ENCODE results near the gene AP5S1. TPM values are rescaled to one million over a fixed set of nuclear protein-coding genes. Genes with fewer than 3 reads are reported as not detected.

Gene AP5S1
- total and polyA plus RNA-seq, 2 experiments from 2014 or later, result 20.5 to 25.0 TPM

DNA sequence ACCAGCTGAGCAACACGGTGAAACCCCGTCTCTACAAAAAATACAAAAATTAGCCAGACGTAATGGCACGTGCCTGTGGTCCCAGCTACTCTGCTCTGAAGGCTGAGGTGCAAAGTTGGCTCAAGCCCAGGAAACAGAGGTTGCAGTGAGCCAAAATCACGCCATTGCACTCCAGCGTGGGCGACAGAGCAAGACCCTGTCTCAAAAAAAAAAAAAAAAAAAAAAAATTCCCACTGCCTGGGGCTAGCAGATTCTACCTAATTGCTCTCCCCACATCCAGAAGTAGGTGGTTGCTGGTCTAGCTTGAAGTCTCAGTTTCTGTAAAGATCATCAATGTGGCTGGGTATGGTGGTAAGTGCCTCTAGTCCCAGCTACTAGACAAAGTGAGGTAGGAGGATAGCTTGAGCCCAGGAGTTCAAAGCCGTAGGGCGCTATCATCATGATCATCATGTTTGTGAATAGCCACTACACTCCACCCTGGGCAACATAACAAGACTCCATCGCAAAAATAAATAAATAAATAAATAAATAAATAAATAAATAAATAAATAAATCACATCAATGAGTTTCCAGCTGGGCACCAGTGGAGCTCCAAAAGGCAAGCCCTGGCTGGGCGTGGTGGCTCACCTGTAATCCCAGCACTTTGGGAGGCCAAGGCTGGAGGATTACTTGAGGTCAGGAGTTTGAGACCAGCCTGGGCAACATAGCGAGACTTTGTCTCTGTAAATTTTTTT lies 6.3 kb upstream of the AP5S1 start:
- in situ Hi-C loops (cut with MboI), result no loop called here

DNA sequence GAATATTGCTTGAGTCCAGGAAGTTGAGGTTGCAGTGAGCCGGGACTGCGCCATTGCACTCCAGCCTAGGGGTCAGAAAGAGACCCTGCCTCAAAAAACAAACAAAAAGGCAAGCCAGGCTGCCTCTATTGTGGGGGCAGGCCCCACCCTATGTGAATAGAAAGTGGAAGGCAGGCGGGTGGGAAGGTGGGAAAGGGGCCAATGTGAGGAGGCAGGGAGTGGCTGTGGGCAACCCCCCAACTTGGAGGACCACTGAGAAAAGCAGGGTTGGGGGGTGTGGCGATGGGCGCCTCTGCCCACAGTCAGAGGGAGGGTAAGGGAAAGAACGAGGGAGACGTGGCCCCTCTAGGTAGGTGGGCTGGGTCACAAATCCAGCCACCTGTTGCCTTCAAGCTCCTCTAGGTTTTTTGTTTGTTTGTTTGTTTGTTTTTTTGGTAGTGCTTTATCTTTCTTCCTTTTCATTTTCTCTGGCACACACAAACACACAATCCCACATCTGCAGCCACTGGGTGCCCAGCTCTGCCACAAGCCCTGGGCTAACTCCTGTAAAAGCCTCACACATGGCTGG lies 5.3 kb upstream of the AP5S1 start:
- TF ChIP-seq EZH2 (IDR thresholded peaks at IDR 0.05; ENCODE audit: insufficient read depth, poor library complexity, severe bottlenecking) (no peak), EZH2phosphoT487 (IDR thresholded peaks at IDR 0.05; ENCODE audit: insufficient read depth, low read depth) (no peak)
- no peaks in the 10 kb centered on the region for H3K9me2 ChIP-seq (ENCODE audit: insufficient read depth)
- no peak overlapping the region for H3K4me2 ChIP-seq (ENCODE audit: unreplicated experiment)
- H3K27me3 ChIP-seq (replicated peaks; ENCODE audit: insufficient read depth), result no peaks in the 10 kb centered on the region
- H4K20me1 ChIP-seq (ENCODE audit: insufficient read depth), result no peaks in the 10 kb centered on the region
- in situ Hi-C loops (cut with MboI), result no loop called here
- WGBS, 2 experiments (ENCODE audit: low coverage in 1 of 2, low lambda C conversion rate in 2 of 2, missing lambda C conversion rate in 2 of 2), result 81 to 88% methylated on average over 7 of the region's 7 CpGs
- no peak overlapping the region for H3K4me3 ChIP-seq
- no peak overlapping the region for H3K27ac ChIP-seq
- 0 out of 2 replicates have a peak, but pooled peaks cover 5% of the 10 kb centered on the region for H3K79me2 ChIP-seq (ENCODE audit: insufficient read depth)
- H3F3A ChIP-seq (ENCODE audit: insufficient read depth), result peaks cover 32% of the 10 kb centered on the region
- no peak for DNase-seq
- H3K4me1 ChIP-seq (ENCODE audit: insufficient read depth), result peaks cover 23% of the 10 kb centered on the region
- H3K9me3 ChIP-seq (ENCODE audit: low read depth), result no peaks in the 10 kb centered on the region
- no peaks in the 10 kb centered on the region for H3K36me3 ChIP-seq (ENCODE audit: low read depth)
- H3K9ac ChIP-seq, result no peak overlapping the region
- H2AFZ ChIP-seq, result no peak overlapping the region

More for the DNA sequence above, 6.3 kb upstream of the AP5S1 start:
- no peak for DNase-seq
- no peak overlapping the region for H3K27ac ChIP-seq
- no peak overlapping the region for H3K9ac ChIP-seq
- H3K27me3 ChIP-seq (replicated peaks; ENCODE audit: insufficient read depth), result no peaks in the 10 kb centered on the region
- no peak overlapping the region for H2AFZ ChIP-seq
- H3K36me3 ChIP-seq (ENCODE audit: low read depth), result no peaks in the 10 kb centered on the region
- H3K4me1 ChIP-seq (ENCODE audit: insufficient read depth), result peaks cover 27% of the 10 kb centered on the region
- TF ChIP-seq EZH2phosphoT487 (IDR thresholded peaks at IDR 0.05; ENCODE audit: insufficient read depth, low read depth) (no peak), EZH2 (IDR thresholded peaks at IDR 0.05; ENCODE audit: insufficient read depth, poor library complexity, severe bottlenecking) (no peak)
- WGBS, 2 experiments (ENCODE audit: low coverage in 1 of 2, low lambda C conversion rate in 2 of 2, missing lambda C conversion rate in 2 of 2), result 95 to 96% methylated on average over 12 of the region's 12 CpGs
- H3K9me2 ChIP-seq (ENCODE audit: insufficient read depth), result no peaks in the 10 kb centered on the region
- H4K20me1 ChIP-seq (ENCODE audit: insufficient read depth), result no peaks in the 10 kb centered on the region
- H3K9me3 ChIP-seq (ENCODE audit: low read depth), result no peaks in the 10 kb centered on the region
- no peak overlapping the region for H3K4me2 ChIP-seq (ENCODE audit: unreplicated experiment)
- 0 out of 2 replicates have a peak, but pooled peaks cover 10% of the 10 kb centered on the region for H3K79me2 ChIP-seq (ENCODE audit: insufficient read depth)
- no peak overlapping the region for H3K4me3 ChIP-seq
- peaks cover 37% of the 10 kb centered on the region for H3F3A ChIP-seq (ENCODE audit: insufficient read depth)

DNA sequence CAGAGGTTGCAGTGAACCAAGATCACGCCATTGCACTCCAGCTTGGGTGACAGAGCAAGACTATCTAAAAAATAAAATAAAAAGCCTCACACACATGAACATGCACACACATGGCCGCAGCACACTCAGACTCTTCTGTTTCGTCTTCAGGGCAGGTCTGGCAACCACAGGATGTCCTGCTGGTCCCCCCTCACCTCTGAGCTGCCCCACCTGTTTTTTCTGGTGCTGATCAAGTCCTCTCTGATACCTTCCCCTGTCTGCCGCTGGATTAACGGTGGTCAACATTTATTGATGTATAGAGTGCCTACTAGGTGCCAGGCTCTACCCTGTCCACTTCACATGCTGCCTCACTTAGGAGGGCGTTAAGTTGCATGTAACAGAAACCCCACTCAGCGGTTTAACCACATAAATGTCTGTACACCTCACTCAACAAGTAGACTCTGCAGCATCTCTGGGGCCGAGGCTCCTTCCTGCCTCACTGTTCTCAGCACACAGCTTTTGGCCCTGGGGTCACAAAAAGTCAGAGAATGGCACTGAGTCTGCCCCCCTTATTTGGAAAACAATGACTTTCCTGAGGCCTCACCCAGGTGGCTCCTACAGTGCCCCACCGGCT lies 4.5 kb upstream of the AP5S1 start:
- H2AFZ ChIP-seq, result no peak overlapping the region
- peaks cover 15% of the 10 kb centered on the region for H3K4me1 ChIP-seq (ENCODE audit: insufficient read depth)
- TF ChIP-seq EZH2phosphoT487 (IDR thresholded peaks at IDR 0.05; ENCODE audit: insufficient read depth, low read depth) (no peak), EZH2 (IDR thresholded peaks at IDR 0.05; ENCODE audit: insufficient read depth, poor library complexity, severe bottlenecking) (no peak)
- H3K9ac ChIP-seq, result no peak overlapping the region
- no peaks in the 10 kb centered on the region for H3K36me3 ChIP-seq (ENCODE audit: low read depth)
- H3F3A ChIP-seq (ENCODE audit: insufficient read depth), result peaks cover 24% of the 10 kb centered on the region
- 79 to 85% methylated on average over 9 of the region's 9 CpGs for WGBS, 2 experiments (ENCODE audit: low coverage in 1 of 2, low lambda C conversion rate in 2 of 2, missing lambda C conversion rate in 2 of 2)
- H3K4me3 ChIP-seq, result no peak overlapping the region
- no peak overlapping the region for H3K4me2 ChIP-seq (ENCODE audit: unreplicated experiment)
- in situ Hi-C loops (cut with MboI), result no loop called here
- H3K27me3 ChIP-seq (replicated peaks; ENCODE audit: insufficient read depth), result no peaks in the 10 kb centered on the region
- H4K20me1 ChIP-seq (ENCODE audit: insufficient read depth), result no peaks in the 10 kb centered on the region
- no peak for DNase-seq
- no peaks in the 10 kb centered on the region for H3K9me3 ChIP-seq (ENCODE audit: low read depth)
- H3K79me2 ChIP-seq (ENCODE audit: insufficient read depth), result peaks cover under 1% of the 10 kb centered on the region
- no peak overlapping the region for H3K27ac ChIP-seq
- no peaks in the 10 kb centered on the region for H3K9me2 ChIP-seq (ENCODE audit: insufficient read depth)

DNA sequence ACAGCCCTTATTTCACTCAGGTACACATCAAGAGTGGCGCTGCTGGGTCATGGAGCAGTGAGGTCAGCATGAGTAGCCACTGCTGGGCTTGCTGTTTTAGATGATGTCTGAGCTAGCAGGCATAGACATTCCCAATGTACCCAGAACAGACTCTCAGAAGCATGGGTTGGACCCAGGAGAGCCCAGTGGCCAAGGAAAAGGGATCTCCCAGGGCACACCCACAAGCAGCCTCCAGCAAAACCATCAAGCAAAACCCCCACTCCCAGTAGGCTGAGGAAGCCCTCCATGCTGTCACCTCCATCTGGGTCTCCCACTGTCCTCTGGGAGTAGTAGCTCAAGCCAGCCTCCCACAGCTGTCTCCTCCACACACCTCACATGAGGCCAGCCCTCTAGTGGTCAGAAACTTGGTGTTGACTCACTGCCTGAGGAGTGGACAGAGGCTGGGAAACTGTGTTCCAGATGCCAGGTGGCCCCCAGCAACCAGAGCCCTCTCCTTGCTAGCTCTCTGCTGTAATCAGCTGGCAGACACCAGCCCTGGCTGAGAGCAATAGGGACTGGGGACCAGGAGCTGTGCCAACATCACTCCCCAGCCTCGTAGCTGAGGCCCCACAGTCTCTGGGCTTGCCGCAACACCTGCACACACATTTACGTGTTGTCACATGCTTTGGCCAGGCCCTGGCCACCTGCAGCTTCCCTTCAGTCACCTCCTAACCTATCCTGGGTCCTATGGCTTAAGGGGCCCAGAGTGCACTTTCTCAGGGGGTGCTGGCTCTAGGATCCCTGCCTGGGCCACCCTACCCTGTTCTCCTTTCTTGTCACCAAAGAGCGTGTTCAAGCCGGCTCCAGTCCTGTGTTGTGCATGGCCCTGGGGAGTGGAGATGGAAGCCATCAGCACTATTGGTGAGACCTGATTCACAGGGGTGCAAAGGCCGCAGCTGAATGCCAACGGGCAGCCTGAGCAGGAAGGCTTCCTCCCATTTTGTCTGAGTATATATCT lies 1.9 kb upstream of the AP5S1 start:
- peak; percentile 91 for DNase-seq
- TF ChIP-seq EZH2phosphoT487 (IDR thresholded peaks at IDR 0.05; ENCODE audit: insufficient read depth, low read depth), result no peak
- no peak for TF ChIP-seq EZH2 (IDR thresholded peaks at IDR 0.05; ENCODE audit: insufficient read depth, poor library complexity, severe bottlenecking)
- in situ Hi-C loops (cut with MboI), result no loop called here
- 0 out of 2 replicates have a peak overlapping the region, but pooled peaks have one; percentile 8 for H2AFZ ChIP-seq
- no peaks in the 10 kb centered on the region for H3K9me2 ChIP-seq (ENCODE audit: insufficient read depth)
- no peaks in the 10 kb centered on the region for H4K20me1 ChIP-seq (ENCODE audit: insufficient read depth)
- peaks cover 9% of the 10 kb centered on the region for H3K36me3 ChIP-seq (ENCODE audit: low read depth)
- peak overlapping the region; percentile 36 for H3K27ac ChIP-seq
- H3K79me2 ChIP-seq (ENCODE audit: insufficient read depth), result peaks cover 24% of the 10 kb centered on the region
- peaks cover 15% of the 10 kb centered on the region for H3K4me1 ChIP-seq (ENCODE audit: insufficient read depth)
- no peaks in the 10 kb centered on the region for H3K27me3 ChIP-seq (replicated peaks; ENCODE audit: insufficient read depth)
- peaks cover 6% of the 10 kb centered on the region; the same call in 1 of the 2 replicates for H3F3A ChIP-seq (ENCODE audit: insufficient read depth)
- H3K4me3 ChIP-seq, result no peak overlapping the region
- no peaks in the 10 kb centered on the region for H3K9me3 ChIP-seq (ENCODE audit: low read depth)
- WGBS, 2 experiments (ENCODE audit: low coverage in 1 of 2, low lambda C conversion rate in 2 of 2, missing lambda C conversion rate in 2 of 2), result 82 to 83% methylated on average over 8 of the region's 8 CpGs
- H3K4me2 ChIP-seq (ENCODE audit: unreplicated experiment), result no peak overlapping the region
- no peak overlapping the region for H3K9ac ChIP-seq
